Stimulated activated CD4-positive, alpha-beta T cell treated with anti-CD3 and anti-CD28 coated beads, TNF-alpha, amount 100 ng/mL, for 48 hours (primary cell): ENCODE data around the gene PIWIL1.

Source experiments
- DNase-seq, 3 donors: peaks; one replicate each; pipeline ENCODE4 v3.0.0-alpha.2; 2020; ENCODE audit warnings: low read depth in 3 of 3

The PIWIL1 gene

DNA sequence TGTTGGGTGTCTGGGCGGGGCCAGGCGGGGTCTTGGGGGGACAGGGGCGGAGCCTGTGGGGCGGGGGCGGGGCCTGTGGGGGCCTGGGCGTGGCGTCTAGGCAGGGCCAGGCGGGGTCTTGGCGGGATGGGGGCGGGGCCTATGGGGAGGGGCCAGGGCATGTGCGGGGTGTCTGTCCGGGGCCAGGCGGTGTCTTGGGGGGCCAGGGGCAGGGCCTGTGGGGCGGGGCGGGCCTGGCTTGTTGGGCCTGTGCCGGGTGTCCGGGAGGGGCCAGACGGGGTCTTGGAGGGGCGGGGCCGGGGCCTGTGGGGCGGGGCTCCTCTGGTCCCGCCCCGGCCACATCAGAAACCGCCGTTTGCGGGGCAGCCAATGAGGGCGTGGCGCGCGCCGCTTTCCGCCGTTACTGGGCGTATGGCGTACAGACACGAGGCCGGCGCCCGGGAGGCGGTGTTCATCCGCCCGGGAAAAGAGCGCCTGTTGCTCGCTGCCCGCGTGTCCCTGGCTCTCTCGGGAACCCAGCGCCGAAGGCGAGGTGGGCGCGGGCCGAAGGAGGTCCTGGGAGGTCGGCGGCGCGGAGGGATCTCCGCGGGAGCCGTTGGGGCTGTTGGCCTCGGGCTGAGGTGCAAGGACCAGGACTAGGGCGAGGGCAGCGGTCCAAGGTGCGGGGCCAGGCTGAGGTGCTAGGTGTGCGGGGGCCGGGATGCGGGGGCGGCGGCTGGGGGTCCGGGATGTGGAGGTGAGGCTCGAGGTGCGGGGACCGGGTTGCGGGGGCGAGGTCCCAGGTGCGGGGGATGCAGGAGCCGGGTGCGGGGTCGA is at the start of gene PIWIL1:
PIWIL1 (plus strand) TSS at position 400 of the 816 bp plus-strand sequence. CDS start 4,705 bp downstream, outside the sequence.
- DNase-seq, result no peak

DNA sequence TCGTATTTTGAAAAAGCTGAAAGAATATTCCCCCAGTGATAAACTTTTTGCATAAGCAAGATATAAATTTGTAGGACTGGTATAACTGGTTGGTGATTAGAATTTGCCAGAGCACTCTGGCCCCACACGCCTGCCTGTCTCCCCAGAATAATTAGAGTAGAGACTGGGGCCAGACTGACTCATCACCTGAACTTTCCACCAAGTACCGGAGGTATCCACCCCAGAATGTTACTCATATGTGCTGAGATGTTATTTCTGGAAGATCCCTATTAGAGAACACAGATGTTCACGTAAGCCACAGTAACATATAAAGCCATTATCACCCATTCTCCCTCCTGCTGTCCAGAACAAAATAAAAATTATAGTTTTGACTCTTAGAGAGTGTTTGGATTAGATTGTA is 49.5 kb upstream of the PIWIL1 start:
- no peak for DNase-seq

DNA sequence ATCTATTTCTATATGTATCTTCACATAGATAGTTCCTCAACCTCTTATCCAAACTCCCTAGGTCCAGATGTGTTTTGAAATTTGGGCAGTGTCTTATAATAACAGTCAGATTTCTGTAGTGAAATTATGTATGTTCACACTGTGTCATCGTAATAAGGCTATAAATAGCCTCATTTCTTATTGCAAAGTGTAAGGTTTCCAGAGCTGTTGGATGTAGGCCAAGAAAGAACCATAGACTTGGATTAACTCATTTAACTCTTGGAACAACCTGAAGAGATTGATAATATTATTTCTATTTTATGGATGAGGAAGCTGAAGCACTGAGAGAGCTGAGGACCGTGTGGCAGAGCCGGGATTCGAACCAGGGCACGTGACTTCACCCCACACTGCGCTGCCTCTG is 49.0 kb upstream of the PIWIL1 start:
- no peak for DNase-seq

GRCh38 chr12:130290114-130290513 is 47.6 kb upstream of the PIWIL1 start:
- no peak for DNase-seq

GRCh38 chr12:130298322-130299021 is 39.2 kb upstream of the PIWIL1 start:
- DNase-seq, result no peak

- no peak for DNase-seq
These were observed 38.1 kb upstream of the PIWIL1 start for GRCh38 chr12:130299574-130299973.

GRCh38 chr12:130300090-130300489 is 37.6 kb upstream of the PIWIL1 start:
- DNase-seq, result no peak

DNA sequence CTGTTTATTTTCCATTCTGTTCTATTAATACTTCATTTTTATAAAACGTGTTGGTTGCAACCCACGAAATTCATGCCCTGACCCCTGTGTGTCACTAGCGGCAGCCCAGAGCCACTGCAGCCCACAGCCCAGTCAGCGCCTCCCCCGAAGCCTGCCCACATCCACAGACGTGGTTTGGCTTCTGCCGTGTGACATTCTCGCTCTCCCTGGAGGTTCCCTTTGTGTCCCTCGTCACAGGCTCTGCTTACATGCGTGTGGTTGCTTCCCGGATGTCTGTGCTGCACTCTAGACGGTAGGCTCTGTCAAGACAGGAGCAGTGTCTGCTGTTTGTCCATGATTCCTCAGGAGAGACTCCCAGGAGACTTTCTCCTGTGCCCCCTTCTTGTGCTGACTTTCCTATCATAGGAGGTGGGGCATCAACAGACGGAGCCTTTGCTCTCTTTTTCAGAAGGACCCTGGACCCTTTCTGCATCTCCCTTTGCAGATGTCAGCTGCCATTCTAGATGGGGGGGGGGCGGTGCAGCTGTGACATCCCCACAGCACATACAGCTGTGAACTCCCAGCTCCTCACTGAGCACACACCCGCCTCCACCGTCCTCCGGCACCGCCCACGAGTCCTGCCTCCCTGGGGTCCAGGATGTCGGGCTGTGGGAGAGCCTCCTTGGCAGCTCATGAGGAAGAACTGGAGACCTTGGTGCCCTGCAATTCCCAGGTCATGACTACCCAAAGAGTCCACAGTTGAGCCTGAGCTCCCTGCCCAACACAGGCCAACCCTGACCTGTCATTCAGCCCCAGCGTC is 36.8 kb upstream of the PIWIL1 start:
- DNase-seq, result no peak

DNA sequence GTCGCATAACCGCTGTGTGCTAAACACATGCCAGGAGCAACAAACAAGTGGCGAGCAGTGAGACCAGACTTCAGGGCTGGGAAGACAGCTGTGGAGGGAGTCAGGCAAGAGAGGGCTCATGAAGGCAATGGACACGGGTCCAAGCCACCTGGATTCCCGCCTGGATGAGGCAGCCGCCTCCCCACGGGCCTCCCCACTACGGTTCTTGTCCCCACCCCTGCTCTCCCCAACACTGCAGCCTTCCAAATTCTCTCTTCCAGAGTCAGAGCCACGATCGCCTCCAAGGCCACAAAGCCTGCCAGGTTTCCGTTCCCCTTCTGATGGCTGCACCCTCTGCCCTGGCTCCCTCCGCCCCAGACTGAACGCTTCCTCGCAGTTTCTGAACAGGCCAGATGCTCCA is 36.1 kb upstream of the PIWIL1 start:
- DNase-seq, result no peak

DNA sequence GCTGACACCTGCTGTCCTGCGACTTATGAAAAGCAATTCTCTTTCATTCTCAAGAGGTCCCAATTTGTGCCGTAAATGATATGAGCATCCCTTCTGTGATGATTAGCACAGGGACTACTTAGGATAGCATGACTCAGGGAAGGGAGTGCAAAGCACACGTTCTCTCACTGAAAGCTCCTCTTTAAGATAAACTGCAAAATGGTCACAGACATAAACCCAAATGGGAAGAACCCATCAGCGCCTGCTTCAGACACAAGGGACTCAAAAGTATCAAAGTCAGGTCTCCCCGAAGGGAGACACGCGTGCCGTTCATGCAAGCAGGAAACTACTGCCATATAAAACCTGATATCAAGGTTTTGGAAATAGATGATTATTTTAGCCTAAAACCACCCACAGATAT is 33.9 kb upstream of the PIWIL1 start:
- no peak for DNase-seq

DNA sequence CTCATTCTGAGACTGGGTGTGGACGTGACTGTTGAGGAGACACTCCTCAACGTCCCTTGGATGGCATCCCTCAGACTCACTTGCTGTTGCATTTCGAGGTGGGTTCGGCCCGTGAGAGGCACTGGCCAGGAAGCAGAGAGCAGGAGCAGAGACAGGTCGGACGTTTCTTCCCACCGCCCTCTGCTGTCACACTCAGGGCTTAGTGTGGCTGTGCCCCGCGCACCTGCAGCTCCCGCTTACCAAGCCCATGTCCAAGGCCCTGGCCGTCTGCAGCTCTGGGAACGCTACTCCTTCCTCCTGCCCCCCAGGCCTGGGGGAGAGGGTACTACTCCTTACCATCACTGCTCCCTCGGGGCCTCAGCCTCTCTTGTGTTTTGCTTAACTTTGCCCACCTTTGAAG is 29.8 kb upstream of the PIWIL1 start:
- no peak for DNase-seq

DNA sequence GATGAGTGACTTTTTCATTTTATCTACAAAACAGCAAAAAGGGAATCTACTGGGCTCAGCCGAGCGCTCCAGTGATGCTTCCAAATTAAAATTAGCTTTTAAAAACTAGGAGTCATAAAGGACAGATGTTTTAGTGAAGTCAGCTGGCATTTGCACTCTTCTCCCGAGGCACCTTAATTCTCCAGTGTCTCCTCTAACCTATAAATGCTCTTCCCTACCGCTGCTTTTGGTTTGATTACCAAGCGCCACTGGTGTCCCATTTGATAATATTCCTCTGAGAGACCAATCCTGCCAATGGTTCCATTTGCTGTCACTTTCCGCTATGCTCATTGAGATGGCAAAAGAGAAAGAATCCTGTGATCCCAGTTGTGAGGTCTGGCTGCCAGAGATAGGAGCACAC is 29.3 kb upstream of the PIWIL1 start:
- DNase-seq, result no peak

- no peak for DNase-seq
These were observed 21.4 kb upstream of the PIWIL1 start for GRCh38 chr12:130316251-130316650.

DNA sequence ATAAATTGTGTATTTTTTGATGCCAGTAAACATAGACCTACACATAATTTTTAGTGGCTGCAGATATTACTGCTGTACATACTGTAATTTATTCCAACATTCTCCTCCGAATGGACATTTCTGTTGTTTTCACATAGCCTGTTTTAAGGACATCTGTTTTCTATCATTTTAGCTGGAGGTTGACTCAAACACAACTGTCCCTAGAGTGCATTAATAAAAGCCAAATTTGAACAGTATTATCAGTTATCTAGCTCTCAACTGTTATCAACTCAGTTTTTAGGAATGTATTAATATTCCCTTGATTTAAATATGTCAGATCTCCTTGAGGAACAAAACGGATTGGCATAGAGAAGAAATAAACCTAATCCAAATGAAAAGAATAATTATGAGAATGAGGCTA is 17.2 kb upstream of the PIWIL1 start:
- DNase-seq, result no peak

DNA sequence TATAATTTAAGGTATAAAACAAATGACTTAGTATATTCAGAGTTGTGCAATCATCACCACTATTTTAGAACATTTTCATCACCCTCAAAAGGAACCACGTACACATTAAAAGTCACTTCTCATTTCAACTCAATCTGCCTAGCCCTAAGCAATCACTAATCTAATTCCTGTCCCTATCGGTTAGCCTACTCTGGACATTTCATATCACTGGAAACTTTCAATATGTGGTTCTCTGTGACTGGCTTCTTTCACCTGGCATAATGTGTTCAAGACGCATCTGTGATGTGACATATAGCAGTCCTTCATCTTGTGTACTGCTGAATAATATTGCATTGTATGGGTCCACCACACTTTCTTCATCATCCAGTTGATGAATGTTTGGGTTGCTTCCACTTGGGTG is 15.4 kb upstream of the PIWIL1 start:
- no peak for DNase-seq

DNA sequence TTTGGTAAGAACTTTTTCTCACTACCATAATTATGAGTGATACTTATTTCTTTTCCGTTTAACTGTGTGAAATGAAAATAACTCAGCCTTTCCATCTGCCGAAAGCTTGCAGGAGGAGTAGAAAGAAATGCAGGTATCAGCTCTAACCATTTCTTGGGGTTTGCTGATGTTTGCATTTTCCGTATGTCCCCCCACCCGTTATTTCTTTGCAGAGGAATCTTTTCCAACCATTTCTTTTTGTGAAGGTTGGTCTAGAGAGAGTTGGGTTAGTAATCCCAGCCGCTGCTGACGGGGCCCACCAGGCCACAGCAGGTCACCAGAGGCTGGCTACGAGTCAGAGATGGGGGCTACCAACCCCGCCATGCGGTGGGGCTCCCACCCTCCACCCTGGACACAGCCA is 7.0 kb upstream of the PIWIL1 start:
- DNase-seq, result no peak

- DNase-seq, result no peak
These were observed 6.5 kb upstream of the PIWIL1 start for GRCh38 chr12:130331146-130331545.

- no peak for DNase-seq
These were observed 4.3 kb upstream of the PIWIL1 start for GRCh38 chr12:130333341-130333740.

GRCh38 chr12:130334399-130334798 is 3.3 kb upstream of the PIWIL1 start:
- DNase-seq, result no peak

GRCh38 chr12:130334937-130335336 is 2.8 kb upstream of the PIWIL1 start:
- no peak for DNase-seq

- peak in 1 of 3 donors; percentile 16 for DNase-seq
These were observed 1.9 kb upstream of the PIWIL1 start for GRCh38 chr12:130335517-130336392.
